NCI-H524 treated with DMSO at 0.1 percent for 48 hours (cell line): ENCODE measurements around the gene SAV1.
A peak's percentile ranks its signal among the peaks of the same experiment; 100 is the strongest.
"Not testable (repeated sequence)": the region's sequence is repeated elsewhere in the genome, so short reads cannot be mapped to it uniquely, and the experiment has no call there.

ENCODE experiments used
- DNase-seq: peaks from one replicate; lab custom pipeline; 2025; lab: John Stamatoyannopoulos, UW

SAV1 gene

DNA sequence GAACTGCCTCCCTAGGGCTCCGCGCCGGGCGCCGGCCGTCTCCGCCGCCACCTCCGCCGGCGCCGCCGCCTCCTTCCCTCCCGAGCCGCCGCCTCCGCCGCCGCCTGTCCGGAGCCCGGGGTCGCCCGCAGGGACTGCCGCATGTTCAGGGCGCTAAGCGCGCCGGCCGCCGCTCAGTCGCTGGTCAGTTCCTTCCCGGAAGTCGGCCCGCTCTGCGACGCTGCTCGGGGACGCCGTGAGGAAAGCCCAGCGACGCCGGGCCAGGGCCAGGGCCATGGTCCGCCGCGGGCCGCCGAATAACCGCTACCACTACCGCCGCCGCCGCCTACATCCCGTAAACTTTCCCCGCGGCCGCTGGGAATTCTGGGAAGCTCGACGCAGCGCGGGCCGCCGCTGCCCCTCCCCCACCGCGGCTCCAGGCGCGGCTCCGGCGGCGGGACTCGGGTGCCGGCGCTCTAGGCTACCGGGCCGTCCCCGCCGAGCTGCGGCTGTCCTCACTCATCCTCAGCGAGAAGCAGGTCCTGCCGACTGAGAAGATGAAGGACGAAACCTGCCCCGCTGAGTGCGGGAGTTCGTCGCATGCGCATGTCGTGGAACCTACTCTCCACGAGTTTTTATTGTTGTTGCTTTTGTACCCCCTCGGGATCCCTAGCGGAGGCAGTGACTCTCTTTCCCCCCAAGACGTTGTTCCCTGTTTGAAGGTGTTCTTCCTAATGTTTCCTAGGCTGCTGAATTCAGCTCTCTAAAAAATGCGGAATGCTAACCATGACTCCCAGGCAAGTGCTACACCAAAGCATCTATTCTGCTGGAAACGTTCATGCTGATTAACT is at the start of gene SAV1:
Gene SAV1, minus strand, starts transcription at position 311 of the 830 bp plus-strand sequence. CDS start 339 bp downstream, outside the sequence.
- DNase-seq, result peak; percentile 58

GRCh38 chr14:50717811-50718210 is 49.7 kb upstream of the SAV1 start:
- peak; percentile 22 for DNase-seq

DNA sequence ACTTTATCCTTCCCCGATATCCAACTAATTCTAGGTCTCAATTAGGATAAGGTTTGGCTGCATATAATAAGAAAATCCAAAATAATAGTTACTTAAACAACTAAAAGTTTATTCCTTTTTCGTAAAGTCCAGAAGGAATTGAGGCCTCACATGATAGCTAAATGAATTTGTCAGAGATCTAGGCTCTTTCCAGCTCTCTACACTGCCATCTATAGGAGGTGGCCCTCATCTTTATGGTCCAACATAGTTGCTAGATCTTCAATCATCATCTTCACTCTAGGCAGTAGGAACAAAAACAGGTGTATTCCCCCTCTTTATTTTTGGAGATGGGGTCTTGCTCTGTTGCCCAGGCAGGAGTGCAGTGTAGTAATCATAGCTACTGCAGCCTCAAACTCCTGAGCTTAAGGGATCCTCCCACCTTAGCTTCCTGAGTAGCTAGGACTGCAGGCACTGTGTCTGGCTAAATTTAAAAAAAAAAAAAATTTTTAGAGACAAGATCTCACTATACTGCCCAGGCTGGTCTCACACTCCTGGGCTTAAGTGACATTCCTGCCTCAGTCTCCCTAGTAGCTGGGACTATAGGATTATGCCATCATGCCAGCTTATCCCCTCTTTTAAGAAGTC is 46.5 kb upstream of the SAV1 start:
- no peak for DNase-seq

- no peak for DNase-seq
Observed at GRCh38 chr14:50711043-50711442, 42.9 kb upstream of the SAV1 start.

- no peak for DNase-seq
Observed at GRCh38 chr14:50705026-50705593, 37.0 kb upstream of the SAV1 start.

- DNase-seq, result no peak
Observed at GRCh38 chr14:50704454-50705010, 36.4 kb upstream of the SAV1 start.

DNA sequence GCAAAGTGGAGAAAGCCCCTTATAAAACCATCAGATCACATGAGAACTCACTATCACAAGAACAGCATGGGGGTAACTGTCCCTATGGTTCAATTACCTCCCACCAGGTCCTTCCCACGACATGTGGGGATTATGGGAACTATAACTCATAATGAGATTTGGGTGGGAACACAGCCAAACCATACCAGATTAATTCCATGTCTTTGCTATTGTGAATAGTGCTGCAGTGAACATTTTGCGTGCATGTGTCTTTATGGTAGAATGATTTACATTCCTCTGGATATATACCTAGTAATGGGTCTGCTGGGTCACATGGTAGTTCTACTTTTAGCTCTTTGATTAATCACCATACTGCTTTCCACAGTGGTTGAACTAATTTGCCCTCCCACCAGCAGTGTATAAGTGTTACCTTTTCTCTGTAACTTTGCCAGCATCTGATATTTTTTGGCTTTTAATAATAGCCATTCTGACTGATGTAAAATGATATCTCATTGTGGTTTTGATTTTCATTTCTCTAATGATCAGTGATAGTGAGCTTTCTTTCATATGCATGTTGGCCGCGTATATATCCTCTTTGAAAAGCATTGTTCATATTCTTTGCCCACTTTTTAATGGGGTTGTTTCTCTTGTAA is 29.7 kb upstream of the SAV1 start:
- no peak for DNase-seq

DNA sequence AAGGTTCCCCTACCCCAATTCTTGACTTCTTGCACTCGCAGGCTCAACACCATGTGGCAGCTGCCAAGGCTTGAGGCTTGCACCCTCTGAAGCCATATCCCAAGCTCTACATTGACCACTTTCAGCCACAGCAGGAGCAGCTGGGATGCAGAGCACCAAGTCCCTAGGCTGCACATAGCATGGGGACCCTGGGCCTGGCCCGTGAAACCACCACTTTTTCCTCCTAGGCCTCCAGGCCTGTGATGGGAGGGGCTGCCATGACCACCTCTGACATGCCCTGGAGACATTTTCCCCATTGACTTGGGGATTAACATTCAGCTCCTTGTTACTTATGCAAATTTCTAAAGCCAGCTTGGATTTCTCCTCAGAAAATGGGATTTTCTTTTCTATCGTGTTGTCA is 26.2 kb upstream of the SAV1 start:
- DNase-seq, result not testable (repeated sequence)

- no peak for DNase-seq
Observed at GRCh38 chr14:50688875-50689274, 20.8 kb upstream of the SAV1 start.

- DNase-seq, result no peak
Observed at GRCh38 chr14:50679674-50680073, 11.6 kb upstream of the SAV1 start.

- no peak for DNase-seq
Observed at GRCh38 chr14:50678163-50678562, 10.1 kb upstream of the SAV1 start.

DNA sequence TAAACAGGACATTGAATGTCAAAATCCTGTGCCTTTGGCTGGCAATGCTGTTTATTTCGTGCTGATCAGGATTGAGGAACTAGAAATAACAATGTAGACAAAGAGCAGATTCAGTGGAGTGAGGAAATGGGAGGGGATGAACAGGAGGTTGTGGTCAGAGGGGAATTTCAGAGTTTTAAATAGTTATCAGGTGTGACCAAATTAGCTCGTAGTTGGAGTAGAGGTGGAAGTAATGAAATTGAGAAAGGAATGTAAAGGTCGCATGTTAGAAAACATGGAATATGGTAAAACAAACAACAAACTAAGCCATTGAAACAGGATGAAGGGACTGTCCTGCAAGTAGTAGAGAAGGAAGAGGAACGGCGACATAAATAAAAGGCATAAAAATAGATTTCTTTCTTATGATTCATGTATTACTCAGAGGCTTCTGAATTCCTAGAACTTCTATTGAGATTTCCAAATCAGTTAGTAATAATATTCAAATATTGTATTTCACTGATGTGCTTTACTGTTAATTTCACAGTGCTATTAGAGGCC is 9.5 kb upstream of the SAV1 start:
- DNase-seq, result no peak

- no peak for DNase-seq
Observed at GRCh38 chr14:50676814-50677516, 8.9 kb upstream of the SAV1 start.

- no peak for DNase-seq
Observed at GRCh38 chr14:50675597-50675996, 7.5 kb upstream of the SAV1 start.

DNA sequence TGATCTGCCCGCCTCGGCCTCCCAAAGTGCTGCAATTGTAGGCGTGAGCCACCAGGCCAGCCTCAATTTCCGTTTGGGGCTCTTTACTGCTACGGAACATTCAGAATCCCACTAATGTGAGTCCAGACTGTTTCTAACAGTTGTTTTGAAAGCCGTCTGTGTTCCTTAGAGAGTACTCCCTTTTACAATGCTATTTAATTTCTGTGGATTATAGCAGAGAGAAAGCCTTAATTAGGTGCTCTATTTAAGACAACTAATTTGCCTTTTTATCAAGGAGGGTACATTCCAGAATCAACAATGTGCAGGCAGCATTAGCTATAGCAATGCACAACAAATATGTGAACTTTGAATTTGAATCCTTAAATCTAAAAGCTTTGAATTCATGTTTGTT is 2.8 kb upstream of the SAV1 start:
- no peak for DNase-seq

- no peak for DNase-seq
Observed at GRCh38 chr14:50670196-50670865, 2.2 kb upstream of the SAV1 start.

DNA sequence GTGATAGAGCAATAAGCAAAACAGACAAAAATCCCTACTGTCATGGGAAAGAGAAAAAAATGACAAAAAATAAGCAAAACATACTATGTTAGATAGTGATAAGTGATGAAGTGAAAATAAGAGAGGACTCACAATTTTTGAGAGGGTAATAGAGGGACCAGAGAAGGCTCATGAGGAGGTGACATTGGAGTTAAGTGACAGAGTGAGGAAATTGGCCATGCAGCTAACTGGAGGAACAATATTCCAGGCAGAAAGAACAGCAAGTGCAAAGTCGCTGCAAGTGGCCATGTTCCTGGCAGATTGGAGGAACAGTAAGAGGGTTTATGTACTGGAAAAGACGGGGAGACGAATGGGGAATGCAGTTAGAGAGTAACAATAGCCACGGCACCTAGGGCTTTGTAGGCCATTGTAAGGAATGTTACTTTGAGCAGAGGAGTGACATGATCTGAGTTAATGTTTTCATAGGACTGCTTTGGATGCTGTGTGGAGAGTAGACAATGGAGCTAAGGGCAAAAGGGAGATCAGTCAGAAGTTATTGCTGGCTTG is 1.4 kb upstream of the SAV1 start:
- no peak for DNase-seq

DNA sequence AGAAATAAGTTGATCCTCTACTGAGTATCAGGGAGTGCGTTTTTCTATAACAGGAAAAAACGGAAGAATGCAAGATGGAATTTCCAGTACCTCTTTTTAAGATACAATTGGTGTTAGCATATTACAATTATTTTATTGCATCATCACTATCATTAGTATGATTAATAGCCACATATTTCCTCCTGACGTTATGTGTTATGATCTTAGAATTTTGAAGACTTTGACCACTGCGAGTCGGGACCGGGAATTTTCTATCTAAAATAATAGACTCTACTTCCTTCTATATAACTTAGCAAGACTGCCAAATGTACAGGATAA is 679 bp upstream of the SAV1 start:
- DNase-seq, result no peak

DNA sequence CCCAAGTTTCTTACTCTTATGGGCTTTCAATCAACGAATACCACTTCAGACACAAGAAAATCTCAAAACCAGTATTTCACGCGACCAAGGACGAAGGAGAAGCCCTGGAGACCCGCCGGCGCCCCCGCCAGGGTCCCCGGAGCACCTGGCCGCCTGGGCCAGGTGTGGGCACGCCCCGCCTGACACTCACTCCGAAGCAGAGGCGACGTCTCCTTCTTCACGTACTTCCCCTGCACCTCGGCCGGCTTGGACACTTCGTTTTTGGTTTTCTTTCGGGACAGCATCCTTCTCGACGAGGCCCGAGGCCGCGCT is 466 bp downstream of the SAV1 start:
- no peak for DNase-seq

- no peak for DNase-seq
Observed at GRCh38 chr14:50666772-50667683, 1.1 kb downstream of the SAV1 start.
